HG03565 (cell line): ENCODE measurements around the gene CEBPE.
"Not testable (repeated sequence)": the region's sequence is repeated elsewhere in the genome, so short reads cannot be mapped to it uniquely, and the experiment has no call there.

Experiments used
- ATAC-seq: cut with Tn5 transposase; IDR thresholded peaks from one replicate; pipeline ENCODE4 v1.9.1; 2021; ENCODE audit warnings: mild to moderate bottlenecking, moderate library complexity; ENCODE audit not compliant: unreplicated experiment

Gene CEBPE

GRCh38 chr14:23123419-23123818 lies 4.4 kb upstream of the CEBPE start:
- no peak for ATAC-seq

- ATAC-seq = no peak
Measured at GRCh38 chr14:23122086-23122485, 3.0 kb upstream of the CEBPE start.

- ATAC-seq = no peak
Measured at GRCh38 chr14:23121361-23121771, 2.3 kb upstream of the CEBPE start.

- no peak for ATAC-seq
Measured at GRCh38 chr14:23120541-23121251, 1.6 kb upstream of the CEBPE start.

- no peak for ATAC-seq
Measured at GRCh38 chr14:23119363-23120327, 590 bp upstream of the CEBPE start.

GRCh38 chr14:23117371-23118020 lies 1.6 kb downstream of the CEBPE start:
- ATAC-seq = no peak

- ATAC-seq = no peak
Measured at GRCh38 chr14:23115918-23116317, 3.1 kb downstream of the CEBPE start.

GRCh38 chr14:23115039-23115731 lies 3.9 kb downstream of the CEBPE start:
- ATAC-seq = no peak

GRCh38 chr14:23114669-23115038 lies 4.4 kb downstream of the CEBPE start:
- no peak for ATAC-seq

- no peak for ATAC-seq
Measured at GRCh38 chr14:23114120-23114458, 5.0 kb downstream of the CEBPE start.

GRCh38 chr14:23113431-23114119 lies 5.5 kb downstream of the CEBPE start:
- ATAC-seq = no peak

GRCh38 chr14:23112359-23113178 lies 6.5 kb downstream of the CEBPE start:
- no peak for ATAC-seq

- ATAC-seq = no peak
Measured at GRCh38 chr14:23110579-23111365, 8.3 kb downstream of the CEBPE start.

- no peak for ATAC-seq
Measured at GRCh38 chr14:23109769-23110168, 9.3 kb downstream of the CEBPE start.

GRCh38 chr14:23108169-23108568 lies 10.9 kb downstream of the CEBPE start:
- not testable (repeated sequence) for ATAC-seq

- ATAC-seq = not testable (repeated sequence)
Measured at GRCh38 chr14:23107620-23108019, 11.4 kb downstream of the CEBPE start.

- ATAC-seq = no peak
Measured at GRCh38 chr14:23106747-23107045, 12.4 kb downstream of the CEBPE start.

- ATAC-seq = no peak
Measured at GRCh38 chr14:23105348-23105824, 13.7 kb downstream of the CEBPE start.
